NCI-H2227 (cell line): ENCODE measurements around the gene RNF20.
A peak's percentile ranks its signal among the peaks of the same experiment; 100 is the strongest.
"Not testable (repeated sequence)": the region's sequence is repeated elsewhere in the genome, so short reads cannot be mapped to it uniquely, and the experiment has no call there.

Experiments
- DNase-seq: peaks from one replicate; lab custom pipeline; 2025; ENCODE audit not compliant: unreplicated experiment; lab: John Stamatoyannopoulos, UW

Gene RNF20

DNA sequence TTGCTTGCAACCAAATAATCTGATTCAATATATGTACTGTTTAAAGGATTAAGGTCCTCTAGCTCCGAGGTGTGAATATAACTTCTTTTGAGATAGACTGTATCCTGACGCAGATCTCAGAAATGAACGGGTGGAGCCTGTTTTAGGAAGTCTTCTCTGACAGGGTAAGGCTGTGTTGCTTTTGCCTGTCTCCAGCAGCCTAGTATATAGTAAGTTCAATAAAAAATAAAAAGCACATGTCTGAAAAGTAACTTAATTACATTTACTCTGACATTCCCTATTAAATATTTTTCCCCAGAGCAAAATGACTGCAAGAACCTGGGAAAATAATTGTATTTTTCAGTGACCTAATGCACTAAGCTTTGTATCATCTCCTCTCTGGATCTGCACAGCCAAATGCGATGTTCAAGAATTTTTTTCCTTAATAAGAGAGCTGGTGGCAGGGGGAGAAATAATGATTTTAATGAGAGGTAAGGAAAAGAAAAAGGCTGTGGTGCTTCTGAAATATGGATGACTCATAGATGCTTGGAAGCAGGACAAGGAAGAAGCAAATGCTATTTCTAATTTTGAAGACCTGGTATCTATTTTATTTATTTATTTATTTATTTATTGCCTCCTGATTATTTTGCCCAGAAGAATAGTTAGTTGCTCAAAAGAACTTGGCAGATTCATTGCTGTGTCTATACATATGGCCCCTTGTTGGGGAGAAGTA lies 53.8 kb downstream of the RNF20 start:
- no peak for DNase-seq

DNA sequence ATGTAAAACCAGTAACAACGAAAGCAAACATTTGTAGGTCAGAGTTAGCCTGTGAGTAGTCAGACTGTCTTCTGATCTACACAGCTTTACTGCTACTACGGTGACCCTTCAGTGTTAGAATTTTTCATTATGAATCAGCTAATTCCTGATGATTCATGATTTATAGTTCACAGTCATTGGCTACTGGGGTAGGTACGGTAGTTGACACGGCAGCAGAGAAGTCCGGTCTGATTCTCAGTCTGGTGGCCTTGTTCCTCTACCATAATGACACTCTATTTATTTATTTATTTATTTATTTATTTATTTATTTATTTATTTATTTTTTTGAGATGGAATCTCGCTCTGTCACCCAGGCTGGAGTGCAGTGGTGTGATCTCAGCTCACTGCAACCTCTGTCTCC lies 56.4 kb downstream of the RNF20 start:
- DNase-seq: not testable (repeated sequence)

DNA sequence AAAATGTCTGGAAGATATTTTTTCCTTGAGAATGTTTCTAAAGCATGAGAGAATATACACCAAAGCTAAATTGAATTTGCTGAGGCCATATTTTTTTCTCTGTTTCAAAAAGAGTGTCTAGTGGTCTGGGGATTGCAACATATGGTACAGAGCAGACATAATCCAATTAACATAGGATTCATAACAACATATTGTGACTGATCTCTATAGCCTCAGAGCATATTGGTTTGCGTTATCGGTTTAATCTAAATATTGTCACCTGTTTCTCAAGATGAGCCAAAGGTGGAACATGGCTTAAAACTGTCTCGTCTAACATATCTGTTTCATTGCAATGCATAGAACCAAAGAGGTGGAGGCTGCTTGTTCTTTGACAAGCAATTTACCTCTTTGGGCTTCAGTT lies 57.2 kb downstream of the RNF20 start:
- DNase-seq: no peak

- DNase-seq: no peak
Observed at GRCh38 chr9:101591787-101592446, 58.3 kb downstream of the RNF20 start.

- no peak for DNase-seq
Observed at GRCh38 chr9:101592788-101593187, 59.1 kb downstream of the RNF20 start.

DNA sequence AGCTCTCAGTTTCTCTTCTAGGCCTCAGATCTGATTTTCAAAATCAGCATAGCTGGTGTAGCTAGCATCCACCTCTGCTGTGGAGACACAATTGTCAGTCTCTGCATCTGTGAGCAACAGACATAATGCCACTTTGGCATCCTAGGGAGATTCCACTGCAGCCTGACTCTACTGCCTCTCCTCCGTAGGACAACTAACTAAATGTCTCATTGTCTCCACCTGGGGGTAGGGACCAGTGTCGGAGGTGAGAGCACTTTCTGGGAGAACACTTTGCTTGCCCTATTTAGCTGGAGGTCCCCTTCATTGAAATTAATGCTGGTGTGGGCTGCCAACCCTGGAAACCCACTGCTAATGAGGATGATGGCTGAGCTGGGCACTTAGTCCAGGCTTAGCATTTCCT lies 59.7 kb downstream of the RNF20 start:
- no peak for DNase-seq

DNA sequence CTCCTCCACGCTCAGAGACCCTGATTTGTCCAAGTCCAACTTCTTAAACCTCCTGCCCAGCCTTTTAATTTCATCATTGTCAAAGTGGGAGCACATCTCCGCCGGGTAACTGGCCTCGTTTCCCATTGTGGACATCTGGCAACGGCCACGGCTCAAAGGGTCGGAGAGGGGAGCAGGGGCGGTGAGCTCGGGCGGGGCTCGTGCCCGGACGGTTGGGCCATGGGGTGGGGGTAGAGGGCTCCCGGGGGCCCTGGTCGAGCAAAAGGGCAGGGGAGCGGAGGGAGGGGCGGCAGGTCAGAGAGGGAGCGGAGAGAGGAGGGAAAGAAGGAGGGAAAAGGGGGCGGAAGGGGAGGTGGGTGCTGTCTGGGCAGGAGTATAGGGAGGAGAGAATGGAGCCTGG lies 61.1 kb downstream of the RNF20 start, which contains the start of gene PPP3R2:
PPP3R2 (minus strand) TSS at position 174 of the 400 bp plus-strand sequence; CDS start at position 126, 48 bp downstream.
- no peak for DNase-seq

DNA sequence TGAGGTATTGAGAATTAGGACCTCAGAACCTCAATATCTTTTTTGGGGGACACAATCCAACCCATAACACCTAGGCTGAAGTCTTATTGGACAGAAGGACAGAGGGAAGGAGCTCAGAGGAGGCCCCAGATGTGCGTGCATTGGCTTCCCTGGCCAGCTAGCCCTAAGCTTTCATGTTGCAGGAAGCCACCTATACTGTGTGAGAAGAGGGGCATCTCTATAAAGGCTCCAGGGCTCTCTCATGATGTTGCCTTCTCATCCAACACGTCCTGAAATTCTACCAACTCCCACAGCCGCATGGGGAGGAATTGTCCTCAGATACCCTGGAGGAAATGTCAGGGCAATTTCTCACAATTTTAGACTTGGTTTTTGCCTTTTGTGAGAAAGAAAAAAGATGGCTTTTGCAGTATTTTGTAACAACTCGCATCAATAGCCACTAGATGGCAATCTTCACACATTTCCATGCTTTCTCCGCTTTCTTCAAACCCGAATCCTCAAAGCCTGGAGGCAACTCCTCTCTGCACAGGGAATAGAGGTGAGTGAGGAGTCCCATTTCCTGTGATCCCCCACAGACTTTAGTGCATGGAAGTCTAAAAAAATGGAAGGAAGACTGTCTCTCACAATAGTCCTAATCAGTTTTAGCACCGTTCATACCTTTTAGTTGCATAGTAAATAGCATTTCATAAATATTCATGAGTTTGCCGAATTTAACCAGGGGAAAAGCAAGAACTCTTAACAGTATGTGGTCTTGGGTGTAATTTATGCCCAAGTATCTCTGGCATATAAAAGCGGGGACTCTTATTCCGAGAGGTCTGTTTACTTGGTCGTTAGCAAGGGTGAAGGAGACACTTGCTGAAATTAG lies 68.5 kb downstream of the RNF20 start:
- peak; percentile 44 for DNase-seq

GRCh38 chr9:101604296-101604695 lies 70.6 kb downstream of the RNF20 start:
- no peak for DNase-seq

GRCh38 chr9:101605547-101605946 lies 71.9 kb downstream of the RNF20 start:
- no peak for DNase-seq
